Stimulated activated CD8-positive, alpha-beta memory T cell treated with anti-CD3 and anti-CD28 coated beads, Interleukin-12 subunit alpha, Interleukin-12 subunit beta, amount 100 ng/mL, for 24 hours (primary cell): ENCODE results near the gene HSPH1.
"Not testable (repeated sequence)": the region's sequence is repeated elsewhere in the genome, so short reads cannot be mapped to it uniquely, and the experiment has no call there.

ENCODE experiments used
- DNase-seq: peaks from one replicate; pipeline ENCODE4 v3.0.0-alpha.2; 2020; ENCODE audit errors: extremely low read depth

HSPH1 gene

GRCh38 chr13:31177813-31178495 is 16.2 kb upstream of the HSPH1 start:
- not testable (repeated sequence) for DNase-seq

DNA sequence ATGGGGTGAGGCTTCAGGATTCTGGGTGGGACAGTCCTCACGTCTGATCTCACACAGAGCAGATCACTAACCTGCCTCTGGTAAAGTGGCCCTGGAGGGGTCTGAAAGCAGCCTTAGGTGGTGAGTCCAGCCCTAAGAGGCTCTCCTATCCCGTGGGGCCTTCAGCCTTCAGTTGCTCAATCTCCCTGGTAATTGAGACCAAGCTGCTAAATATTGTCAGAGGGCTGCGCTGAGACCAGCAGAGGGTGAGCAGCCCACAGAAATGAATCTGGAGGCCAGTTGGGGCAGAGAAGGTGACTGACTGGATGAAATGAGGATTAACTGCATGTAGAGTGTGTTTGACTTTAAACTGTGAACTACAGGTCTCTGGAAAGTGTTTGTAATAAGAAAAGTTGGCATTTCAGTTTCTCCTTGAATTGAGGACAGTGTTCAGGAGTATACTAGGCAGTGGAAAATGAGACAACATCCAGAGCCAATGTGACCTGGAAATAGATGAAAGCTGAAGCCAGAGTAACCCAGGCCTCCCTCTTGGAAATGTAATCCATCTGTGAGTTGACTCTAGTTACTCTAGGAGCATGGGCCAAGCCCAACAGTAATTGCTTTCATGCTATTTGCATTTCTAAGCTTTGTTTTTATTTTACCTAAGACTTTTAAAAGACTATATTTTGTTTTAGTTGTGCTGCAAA is 14.3 kb upstream of the HSPH1 start:
- no peak for DNase-seq

DNA sequence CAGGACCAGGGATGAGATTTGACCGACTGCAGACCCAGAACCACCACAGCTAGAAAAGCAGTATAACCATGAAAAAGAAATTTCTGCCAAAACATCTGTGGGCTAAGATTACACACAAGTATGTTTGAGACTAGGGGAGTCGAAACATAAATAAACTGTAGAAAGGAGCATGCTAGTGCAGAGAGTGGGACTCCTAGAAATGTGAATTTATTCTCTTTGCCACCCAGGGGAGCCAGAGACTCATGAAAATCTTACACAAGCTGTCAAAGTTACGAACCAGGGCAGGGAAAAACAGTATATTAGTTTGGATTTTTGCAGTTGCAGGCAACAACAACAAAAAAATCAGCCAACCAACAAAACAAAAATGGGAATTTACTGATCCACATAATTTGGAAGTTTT is 12.3 kb upstream of the HSPH1 start:
- DNase-seq: no peak

DNA sequence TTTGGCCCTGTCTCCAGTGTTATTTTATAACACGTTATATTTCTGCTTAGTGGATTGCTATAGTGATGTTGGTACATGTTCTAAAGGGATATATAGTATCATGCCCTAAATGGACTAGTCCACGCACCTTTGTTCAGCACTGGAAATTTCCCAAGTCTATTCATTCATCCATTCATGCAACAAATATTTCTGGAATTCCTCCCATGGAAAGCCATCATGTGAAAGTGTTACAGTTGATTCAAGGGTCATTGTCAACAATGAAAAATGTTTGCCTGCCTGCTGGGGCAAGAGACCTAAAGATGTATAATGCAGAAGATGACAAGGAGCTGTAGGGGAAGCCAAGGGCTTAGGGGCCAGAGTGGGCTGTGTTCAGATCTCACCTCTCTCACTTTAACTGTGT is 10.8 kb upstream of the HSPH1 start:
- no peak for DNase-seq

- DNase-seq: no peak
These were observed 10.3 kb upstream of the HSPH1 start for GRCh38 chr13:31172001-31172400.

DNA sequence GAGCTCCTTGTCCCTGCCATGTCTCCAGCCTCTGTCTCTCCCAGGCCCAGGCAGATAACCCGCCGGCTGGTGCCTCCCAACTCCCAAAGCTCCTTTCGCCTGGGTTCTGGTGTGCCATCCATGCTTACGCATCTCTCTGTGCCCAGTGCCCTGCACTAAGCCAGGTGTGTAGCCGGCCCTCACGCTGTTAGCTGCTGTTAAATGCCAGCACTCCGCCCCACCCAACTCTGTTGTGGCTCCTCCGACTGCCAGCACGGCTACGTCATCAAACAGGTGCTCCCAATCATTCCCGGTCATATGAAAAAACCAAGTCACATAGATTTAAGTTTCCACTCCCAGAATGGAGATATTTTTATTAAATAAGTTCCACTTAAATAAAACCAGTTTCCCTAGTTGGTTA is 7.0 kb upstream of the HSPH1 start:
- DNase-seq: no peak

GRCh38 chr13:31168166-31168565 is 6.5 kb upstream of the HSPH1 start:
- DNase-seq: no peak

- no peak for DNase-seq
These were observed 5.8 kb upstream of the HSPH1 start for GRCh38 chr13:31167490-31167889.

DNA sequence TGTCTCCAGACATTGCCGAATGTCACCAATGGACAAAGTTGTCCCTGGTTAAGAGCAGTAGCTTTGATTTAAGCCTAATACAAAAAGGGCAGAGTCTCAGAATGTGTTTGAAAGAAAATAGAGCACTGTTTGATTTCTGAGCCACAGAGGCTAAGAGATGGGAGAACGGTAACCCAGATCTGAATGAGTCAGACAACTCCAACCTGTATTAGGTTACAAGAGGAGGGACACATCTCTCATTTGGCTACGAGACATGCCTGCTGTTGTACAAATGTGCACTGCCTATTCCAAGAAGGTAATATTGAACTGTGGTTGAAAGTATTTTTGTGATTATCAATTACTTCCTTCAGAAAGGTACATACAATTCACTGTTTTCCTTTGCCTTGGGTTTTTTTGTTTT is 4.9 kb upstream of the HSPH1 start:
- DNase-seq: no peak

DNA sequence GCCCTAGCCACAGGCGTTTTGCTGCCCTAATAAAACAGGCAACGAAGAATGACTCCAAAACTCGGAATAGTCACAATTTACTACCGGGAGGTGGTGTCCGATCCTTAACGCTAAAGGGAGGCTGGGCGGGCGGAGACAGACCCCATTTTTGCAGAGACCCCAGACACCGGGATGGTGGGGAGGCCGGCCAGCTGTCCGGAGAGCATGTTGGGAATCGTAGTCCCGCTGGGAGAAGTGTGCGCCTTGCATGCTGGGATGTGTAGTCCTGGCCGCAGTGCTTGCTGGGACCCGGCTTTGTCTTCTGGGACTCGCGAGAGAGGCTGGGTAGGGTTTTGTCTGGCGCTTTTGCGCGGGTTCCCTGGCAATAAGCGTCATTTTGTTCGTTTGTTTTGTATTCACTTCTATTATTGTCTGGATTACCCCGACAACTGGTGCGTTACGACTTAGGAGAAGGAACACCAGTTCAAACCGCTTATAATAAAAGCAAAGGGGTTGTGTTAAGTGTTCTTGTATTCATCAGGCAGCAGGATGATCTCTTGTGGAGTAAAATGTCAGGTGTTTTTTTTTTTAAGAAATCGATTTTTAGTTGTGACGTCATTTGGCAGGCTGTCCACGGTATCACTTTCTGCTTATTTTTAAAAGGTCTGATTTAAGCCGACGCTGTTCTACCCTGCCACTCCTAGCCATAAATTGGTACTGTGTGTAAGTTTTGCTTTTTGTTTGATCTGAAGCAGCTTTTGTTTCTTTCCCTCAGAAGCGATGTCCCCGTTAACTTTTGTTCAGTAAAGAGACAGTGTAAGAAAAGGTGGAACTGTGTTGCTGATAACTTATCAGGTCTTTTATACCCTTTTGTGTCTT is 676 bp upstream of the HSPH1 start:
- DNase-seq: peak; percentile 92

GRCh38 chr13:31160857-31161556 is 697 bp downstream of the HSPH1 start:
- peak; percentile 32 for DNase-seq

GRCh38 chr13:31159306-31159705 is 2.4 kb downstream of the HSPH1 start:
- DNase-seq: no peak

- DNase-seq: no peak
These were observed 6.8 kb downstream of the HSPH1 start for GRCh38 chr13:31154939-31155338.

GRCh38 chr13:31151837-31152236 is 9.9 kb downstream of the HSPH1 start:
- no peak for DNase-seq

DNA sequence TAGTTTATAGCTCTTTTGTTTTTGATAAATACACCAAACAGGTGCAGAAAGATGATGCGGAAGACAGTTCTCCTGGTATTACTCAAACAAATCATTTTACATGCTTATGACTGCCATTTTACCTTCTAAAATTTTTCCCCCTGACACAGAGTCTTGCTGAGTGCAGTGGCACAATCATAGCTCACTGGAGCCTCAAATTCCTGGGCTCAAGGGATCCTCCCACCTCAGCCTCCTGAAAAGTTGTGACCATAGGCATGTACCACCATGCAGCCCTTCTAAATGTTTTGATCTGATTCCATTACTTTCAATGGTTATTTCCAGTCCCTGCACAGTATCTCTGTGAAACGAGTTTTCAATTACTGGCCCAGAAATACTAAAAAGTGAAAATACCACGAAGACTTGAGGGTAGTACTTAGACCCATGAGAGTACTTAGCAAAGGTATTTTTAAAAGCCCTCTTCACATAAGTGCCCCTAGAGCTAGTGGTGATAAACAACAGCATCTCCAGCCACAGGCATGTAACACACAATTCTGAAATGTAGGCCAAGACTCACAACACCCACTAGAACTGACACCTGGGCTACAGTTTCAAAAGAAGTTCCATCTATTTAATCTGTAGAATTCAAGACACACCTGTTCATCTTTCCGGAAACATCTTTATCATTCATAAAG is 11.3 kb downstream of the HSPH1 start:
- DNase-seq: no peak

GRCh38 chr13:31149604-31150003 is 12.1 kb downstream of the HSPH1 start:
- no peak for DNase-seq

DNA sequence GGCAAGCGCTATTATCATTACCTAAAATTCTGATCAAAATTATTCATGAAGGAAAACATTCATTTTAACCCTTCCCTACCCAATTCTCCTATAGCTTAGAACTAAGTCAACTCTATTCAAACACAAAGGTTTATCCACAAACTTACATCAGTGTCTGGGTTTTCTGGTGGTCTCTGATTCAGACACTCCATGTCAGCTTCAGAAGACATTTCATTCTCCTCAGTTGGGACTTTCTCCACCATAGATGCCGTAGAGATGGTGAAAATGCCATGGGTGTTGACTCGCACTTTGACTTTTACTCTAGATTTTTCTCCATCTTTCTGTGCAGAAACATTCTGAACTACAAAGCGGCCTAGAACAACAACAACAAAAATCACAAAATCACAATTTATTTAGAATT is 16.3 kb downstream of the HSPH1 start:
- DNase-seq: no peak

GRCh38 chr13:31138515-31138914 is 23.2 kb downstream of the HSPH1 start:
- no peak for DNase-seq

DNA sequence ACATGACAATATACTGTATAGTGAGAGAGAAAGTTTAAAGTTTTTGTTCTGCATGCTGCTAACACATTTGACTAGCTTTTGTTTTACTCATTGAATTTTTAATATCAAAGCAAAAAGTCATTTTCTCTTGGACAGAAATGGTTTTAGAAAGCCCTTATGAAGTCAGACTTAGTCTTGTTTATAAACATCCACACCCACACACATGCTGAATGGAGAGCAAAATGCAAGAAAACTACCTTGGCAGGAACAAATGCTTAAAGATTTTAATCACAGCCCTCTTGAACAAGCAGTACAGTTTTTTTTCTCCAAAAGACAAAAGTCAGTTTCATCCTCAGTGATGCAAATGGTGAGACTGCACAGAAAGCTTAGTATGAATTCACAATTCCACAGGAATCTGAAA is 25.0 kb downstream of the HSPH1 start:
- DNase-seq: no peak

DNA sequence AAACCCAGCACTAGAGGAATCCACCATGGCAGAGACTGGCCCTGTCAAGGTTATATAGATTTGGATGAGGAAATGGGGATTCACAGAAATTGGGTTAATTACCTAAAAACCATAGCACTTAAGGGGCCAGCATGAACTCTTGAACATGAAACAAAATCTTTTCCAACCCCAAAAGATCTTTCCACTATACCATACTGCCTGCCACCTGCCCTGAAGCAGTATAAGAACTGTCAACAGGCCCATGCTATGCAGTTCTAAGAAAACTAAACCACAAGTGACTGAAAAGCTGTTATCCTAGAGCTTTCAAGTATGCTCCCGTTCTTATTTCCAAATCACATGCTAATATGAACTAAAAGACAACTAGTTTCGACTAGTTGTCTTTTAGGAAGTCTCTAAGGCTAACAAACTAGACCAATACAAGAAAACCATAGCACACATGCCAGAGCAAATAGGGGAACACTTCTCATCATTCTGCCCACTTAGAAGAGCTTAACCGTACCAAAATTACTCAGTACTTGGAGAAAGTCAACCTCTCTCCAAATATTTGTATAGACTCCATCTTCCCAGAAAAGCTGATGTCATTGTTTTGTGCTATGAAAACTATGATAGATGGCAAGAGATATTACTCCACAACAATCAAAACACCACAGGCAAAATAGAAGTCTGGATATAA is 27.5 kb downstream of the HSPH1 start:
- DNase-seq: no peak

- DNase-seq: no peak
These were observed 28.1 kb downstream of the HSPH1 start for GRCh38 chr13:31133621-31134020.
